Fibroblast of skin of scalp (primary cell): ENCODE results near the gene WNK1.
"Not testable (repeated sequence)": the region's sequence is repeated elsewhere in the genome, so short reads cannot be mapped to it uniquely, and the experiment has no call there.

Experiments used
- DNase-seq: peaks from one replicate; pipeline ENCODE4 v3.0.0-alpha.2; 2013

Gene WNK1

GRCh38 chr12:912466-913235 is 160.3 kb downstream of the WNK1 start:
- DNase-seq, result no peak

GRCh38 chr12:913919-914698 is 161.7 kb downstream of the WNK1 start:
- peak; percentile 14 for DNase-seq

- DNase-seq, result no peak
Observed at GRCh38 chr12:915090-915489, 162.7 kb downstream of the WNK1 start.

- no peak for DNase-seq
Observed at GRCh38 chr12:916240-916639, 163.9 kb downstream of the WNK1 start.

GRCh38 chr12:916712-917445 is 164.5 kb downstream of the WNK1 start:
- no peak for DNase-seq

GRCh38 chr12:920676-921075 is 168.3 kb downstream of the WNK1 start:
- no peak for DNase-seq

GRCh38 chr12:922285-922684 is 169.9 kb downstream of the WNK1 start:
- DNase-seq, result no peak

GRCh38 chr12:926641-927040 is 174.3 kb downstream of the WNK1 start:
- DNase-seq, result no peak

GRCh38 chr12:931060-931459 is 178.7 kb downstream of the WNK1 start:
- DNase-seq, result no peak

- no peak for DNase-seq
Observed at GRCh38 chr12:931591-931990, 179.2 kb downstream of the WNK1 start.

- not testable (repeated sequence) for DNase-seq
Observed at GRCh38 chr12:935891-936290, 183.5 kb downstream of the WNK1 start.

- DNase-seq, result no peak
Observed at GRCh38 chr12:936377-937345, 184.3 kb downstream of the WNK1 start.

GRCh38 chr12:938810-939209 is 186.4 kb downstream of the WNK1 start:
- DNase-seq, result no peak

GRCh38 chr12:943051-943450 is 190.7 kb downstream of the WNK1 start:
- no peak for DNase-seq

GRCh38 chr12:944211-944610 is 191.8 kb downstream of the WNK1 start:
- no peak for DNase-seq

- DNase-seq, result peak; percentile 15
Observed at GRCh38 chr12:946212-946611, 193.8 kb downstream of the WNK1 start.

GRCh38 chr12:946631-947030 is 194.3 kb downstream of the WNK1 start:
- peak; percentile 8 for DNase-seq

GRCh38 chr12:948238-948637 is 195.9 kb downstream of the WNK1 start:
- no peak for DNase-seq

GRCh38 chr12:949453-950191 is 197.2 kb downstream of the WNK1 start, which contains the start of gene RAD52:
RAD52 (minus strand) TSS chr12:949694; CDS start chr12:933058, 16,636 bp downstream.
- peak; percentile 99 for DNase-seq

GRCh38 chr12:951176-951575 is 198.8 kb downstream of the WNK1 start:
- no peak for DNase-seq

- peak; percentile 77 for DNase-seq
Observed at GRCh38 chr12:953776-954175, 201.4 kb downstream of the WNK1 start.
